ENCODE data around the gene SART3.

DNA sequence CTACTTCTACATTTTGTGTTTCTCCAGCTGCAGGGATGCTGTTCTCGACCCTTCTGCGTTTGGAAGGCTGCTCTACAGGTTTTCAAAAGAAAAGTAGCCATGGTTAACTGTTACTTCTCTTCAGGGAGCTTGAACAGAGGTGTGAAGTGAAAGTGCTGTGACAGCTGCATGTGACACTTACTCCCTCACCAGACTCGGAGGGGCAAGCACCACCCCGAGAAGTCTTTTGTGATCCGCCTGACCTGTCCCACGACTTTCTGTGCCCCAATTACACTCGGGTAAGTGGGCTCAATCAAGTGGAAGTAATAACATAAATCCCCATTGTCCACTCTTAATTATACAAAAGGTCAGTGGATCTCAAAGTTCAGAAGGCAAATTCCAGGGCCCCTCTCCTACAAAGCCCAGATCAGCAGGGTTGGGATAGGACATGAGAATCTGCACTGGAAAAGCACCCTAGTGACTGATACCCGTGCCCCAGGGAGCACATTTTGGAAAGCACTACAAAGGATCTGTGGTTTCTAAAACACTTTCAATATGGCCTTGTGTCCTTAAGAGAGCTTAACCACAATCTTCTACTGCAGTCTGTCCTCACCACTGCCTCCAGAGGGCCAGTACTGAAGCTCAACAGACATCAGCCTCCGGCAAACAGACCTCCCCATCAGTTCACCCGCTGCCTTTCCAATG lies 34.3 kb downstream of the SART3 start:
- TF ChIP-seq, protein P1, sequence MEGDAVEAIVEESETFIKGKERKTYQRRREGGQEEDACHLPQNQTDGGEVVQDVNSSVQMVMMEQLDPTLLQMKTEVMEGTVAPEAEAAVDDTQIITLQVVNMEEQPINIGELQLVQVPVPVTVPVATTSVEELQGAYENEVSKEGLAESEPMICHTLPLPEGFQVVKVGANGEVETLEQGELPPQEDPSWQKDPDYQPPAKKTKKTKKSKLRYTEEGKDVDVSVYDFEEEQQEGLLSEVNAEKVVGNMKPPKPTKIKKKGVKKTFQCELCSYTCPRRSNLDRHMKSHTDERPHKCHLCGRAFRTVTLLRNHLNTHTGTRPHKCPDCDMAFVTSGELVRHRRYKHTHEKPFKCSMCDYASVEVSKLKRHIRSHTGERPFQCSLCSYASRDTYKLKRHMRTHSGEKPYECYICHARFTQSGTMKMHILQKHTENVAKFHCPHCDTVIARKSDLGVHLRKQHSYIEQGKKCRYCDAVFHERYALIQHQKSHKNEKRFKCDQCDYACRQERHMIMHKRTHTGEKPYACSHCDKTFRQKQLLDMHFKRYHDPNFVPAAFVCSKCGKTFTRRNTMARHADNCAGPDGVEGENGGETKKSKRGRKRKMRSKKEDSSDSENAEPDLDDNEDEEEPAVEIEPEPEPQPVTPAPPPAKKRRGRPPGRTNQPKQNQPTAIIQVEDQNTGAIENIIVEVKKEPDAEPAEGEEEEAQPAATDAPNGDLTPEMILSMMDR (IDR thresholded peaks at IDR 0.05), result no peak
- TF ChIP-seq POLR2A (IDR thresholded peaks at IDR 0.05), result no peak
- TF ChIP-seq POLR2AphosphoS5 (IDR thresholded peaks at IDR 0.05), result no peak

Data from gastroesophageal sphincter (tissue), 3 donors.